CD4-positive, alpha-beta T cell treated with Interleukin-6 at 100 ng/mL for 8 hours (primary cell): ENCODE measurements around the gene ZNF230.

ENCODE experiments used
- DNase-seq: peaks from one replicate; pipeline ENCODE4 v3.0.0-alpha.2; 2020; ENCODE audit warnings: mixed read lengths, low spot score

Gene ZNF230

GRCh38 chr19:44002566-44003460, at the start of gene ZNF230:
ZNF230 (plus strand) TSS chr19:44002957; CDS start chr19:44007079, 4,122 bp downstream.
- peak; percentile 88 for DNase-seq

DNA sequence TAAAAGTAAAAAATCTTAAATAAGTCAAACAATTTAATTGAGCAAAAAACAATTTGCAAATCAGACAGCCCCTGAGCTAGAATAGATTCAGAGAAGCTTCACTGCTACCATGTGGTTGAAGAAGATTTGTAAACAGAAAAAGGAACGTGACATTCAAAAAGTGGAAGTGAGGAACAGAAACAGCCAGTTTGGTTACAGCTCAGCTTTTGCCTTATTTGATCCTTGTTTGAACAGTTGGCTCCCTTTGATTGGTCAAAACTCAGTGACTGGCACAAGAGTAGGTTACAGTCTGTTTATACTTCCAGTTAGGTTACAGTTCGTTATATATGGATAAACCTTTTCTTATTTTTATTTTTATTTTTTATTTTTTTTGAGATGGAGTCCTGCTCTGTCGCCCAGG, 45.9 kb upstream of the ZNF230 start:
- DNase-seq, result no peak

GRCh38 chr19:43957891-43958290, 44.9 kb upstream of the ZNF230 start:
- DNase-seq, result no peak

GRCh38 chr19:43960411-43960810, 42.3 kb upstream of the ZNF230 start:
- no peak for DNase-seq

DNA sequence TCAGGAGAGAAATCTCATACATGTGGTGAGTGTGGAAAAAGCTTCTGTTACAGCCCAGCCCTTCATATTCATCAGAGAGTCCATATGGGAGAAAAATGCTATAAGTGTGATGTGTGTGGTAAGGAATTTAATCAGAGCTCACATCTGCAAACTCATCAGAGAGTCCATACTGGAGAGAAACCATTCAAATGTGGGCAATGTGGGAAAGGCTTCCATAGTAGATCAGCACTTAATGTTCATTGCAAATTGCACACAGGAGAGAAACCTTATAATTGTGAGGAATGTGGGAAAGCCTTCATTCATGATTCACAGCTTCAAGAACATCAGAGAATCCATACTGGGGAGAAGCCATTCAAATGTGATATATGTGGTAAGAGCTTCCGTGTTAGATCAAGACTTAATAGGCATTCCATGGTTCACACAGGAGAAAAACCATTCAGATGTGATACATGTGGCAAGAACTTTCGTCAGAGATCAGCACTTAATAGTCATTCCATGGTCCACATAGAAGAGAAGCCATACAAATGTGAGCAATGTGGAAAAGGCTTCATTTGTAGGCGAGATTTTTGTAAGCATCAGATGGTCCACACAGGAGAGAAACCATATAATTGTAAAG, 36.6 kb upstream of the ZNF230 start:
- DNase-seq, result no peak

DNA sequence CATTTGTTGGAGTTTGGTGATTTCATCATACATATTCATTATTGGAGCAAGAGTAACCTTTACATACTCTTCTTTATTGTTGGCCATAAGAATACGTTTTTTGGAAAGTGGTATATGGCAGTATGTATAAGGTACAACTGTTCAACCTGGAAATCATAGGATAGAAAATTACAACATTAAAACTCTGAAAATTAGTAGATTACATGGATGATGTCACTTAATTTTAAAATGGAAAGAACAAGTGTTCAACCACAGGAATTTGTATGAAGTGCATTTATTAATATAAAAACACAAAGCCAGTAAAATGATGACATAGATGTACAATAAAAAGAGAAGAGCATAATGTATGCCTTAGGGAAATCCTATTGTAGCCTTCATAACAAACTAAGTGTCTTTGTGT, 26.0 kb upstream of the ZNF230 start:
- no peak for DNase-seq

- no peak for DNase-seq
Observed at GRCh38 chr19:43983544-43983911, 19.2 kb upstream of the ZNF230 start.

GRCh38 chr19:43983912-43984686, 18.7 kb upstream of the ZNF230 start, which contains the start of gene ZNF155:
ZNF155 (plus strand) TSS chr19:43984188; CDS start chr19:43988544, 4,356 bp downstream.
- DNase-seq, result peak; percentile 74

DNA sequence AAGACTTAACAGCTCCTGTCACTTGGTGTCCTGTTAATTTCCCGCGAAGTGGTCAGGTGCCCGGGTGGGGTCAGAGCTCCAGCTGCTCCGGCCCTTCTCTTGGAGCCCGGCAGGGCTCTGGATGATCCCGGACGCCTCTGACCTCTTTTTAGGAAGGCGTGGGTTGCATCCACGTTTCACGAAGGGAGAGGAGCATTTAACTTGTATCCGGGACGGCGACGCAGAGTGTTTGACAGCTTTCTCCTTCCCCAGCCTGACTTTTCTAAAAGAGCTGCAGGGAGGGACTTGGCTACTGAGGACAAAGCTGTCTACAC, 18.1 kb upstream of the ZNF230 start:
- no peak for DNase-seq

DNA sequence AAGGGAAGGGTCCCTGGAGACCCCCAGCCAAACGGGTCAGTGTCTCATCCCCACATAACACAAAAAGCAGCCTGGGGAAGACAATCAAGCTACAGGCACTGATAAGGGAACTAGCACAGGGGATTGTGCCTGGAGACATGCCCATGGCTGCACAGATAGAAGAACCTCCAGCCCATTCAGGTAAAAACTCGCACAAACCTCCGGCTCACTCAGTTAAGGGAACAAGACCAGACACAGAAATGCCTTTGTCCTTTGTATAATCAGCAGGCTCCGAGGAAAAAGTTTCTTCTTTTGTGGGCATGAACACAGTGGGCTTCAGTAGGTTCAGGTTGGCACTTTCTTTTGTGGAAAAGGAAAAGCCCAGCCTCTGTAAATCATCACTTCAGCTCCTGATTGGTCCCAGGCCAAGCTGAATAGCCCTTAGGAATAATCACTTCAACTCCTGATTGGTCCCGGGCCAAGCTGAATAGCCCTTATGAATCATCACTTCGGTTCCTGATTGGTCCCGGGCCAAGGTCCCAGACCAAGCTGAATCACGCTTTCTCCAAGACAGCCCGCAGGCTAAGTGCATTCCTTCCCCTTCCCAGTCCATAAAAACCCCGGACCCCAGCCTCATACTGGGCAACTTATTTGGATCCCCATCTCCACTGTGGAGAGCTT, 5.0 kb upstream of the ZNF230 start:
- no peak for DNase-seq

DNA sequence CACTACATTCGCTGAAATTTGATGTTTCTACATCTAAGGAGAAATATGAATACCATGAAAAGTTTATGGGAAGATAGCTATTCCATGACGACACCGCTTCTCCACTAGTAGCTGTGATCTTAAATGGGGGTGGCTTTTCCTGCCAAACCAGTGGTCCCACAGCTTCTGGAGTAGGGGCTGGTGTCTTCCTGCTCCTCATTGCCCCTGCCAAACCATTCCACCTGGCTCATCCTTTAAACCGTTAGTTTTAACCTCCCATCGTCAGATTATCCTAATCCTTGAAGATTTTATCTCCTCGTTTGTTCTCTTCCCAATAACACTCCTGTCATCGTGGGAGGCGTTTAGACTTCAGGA, 568 bp upstream of the ZNF230 start:
- no peak for DNase-seq

DNA sequence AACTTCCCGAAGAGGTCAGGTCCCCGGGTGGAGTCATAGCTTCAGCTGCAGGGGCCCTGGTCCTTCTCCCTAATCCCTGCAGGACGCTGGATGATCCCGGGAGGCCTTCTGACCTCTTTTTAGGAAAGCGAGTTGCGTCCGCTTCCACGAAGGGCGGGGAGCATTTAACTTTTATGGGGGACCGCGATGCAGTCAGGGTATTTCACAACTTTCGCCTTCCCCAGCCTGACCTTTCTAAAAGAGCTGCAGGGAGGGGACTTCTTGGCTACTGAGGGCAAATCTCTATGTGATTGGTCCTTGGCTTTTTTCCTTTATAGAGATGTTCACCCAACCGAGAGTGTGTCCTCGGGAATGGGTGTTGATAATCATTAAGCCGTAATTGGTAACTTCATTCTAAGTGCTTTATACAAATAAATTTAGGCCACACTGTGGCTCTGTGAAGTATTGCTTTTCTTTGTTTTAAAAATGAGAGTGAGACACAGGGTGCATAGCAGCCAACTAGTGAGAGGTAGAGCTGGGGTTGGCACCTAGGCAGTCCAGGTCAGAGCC, 778 bp downstream of the ZNF230 start:
- DNase-seq, result no peak

- no peak for DNase-seq
Observed at GRCh38 chr19:44005973-44006372, 3.2 kb downstream of the ZNF230 start.

- DNase-seq, result no peak
Observed at GRCh38 chr19:44007473-44007872, 4.7 kb downstream of the ZNF230 start.

DNA sequence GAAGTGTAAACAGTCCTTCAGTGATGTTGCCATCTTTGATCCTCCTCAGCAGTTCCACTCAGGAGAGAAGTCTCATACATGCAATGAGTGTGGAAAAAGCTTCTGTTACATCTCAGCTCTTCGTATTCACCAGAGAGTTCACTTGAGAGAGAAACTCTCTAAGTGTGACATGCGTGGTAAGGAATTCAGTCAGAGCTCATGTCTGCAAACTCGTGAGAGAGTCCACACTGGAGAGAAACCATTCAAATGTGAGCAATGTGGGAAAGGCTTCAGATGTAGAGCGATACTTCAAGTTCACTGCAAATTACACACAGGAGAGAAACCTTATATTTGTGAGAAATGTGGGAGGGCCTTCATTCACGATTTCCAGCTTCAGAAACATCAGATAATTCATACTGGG, 7.7 kb downstream of the ZNF230 start:
- no peak for DNase-seq

DNA sequence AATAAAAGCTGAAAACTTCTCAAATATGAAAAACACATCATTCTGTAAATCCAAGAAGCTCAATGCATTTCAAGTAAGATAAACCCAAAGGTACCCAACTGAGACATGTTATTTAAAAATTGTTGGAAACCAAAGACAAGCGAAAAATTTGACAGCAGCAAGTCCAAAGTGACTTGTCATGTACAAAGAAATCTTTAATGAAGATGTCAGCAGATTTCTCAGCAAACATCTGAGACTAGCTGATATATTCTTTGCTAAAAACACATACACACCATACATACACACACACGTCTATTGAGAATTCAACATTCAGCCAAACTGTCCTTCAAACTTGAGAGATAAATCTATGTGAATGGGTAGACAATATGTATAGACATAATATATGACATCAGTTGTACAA, 16.7 kb downstream of the ZNF230 start:
- DNase-seq, result no peak

DNA sequence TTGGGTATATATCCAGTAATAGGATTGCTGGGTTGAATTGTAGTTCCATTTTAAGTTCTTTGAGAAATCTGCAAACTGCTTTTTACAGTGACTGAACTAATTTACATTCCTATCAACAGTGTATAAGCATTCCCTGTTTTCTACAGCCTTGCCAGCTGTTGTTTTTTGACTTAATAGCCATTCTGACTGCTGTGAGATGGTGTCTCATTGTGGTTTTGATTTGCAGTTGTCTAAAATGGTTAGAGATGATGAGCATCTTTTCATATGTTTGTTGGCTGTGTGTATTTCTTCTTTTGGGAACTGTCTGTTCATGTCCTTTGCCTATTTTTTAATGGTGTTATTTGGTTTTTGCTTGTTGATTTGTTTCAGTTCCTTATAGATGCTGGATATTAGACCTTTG, 18.5 kb downstream of the ZNF230 start:
- DNase-seq, result no peak

DNA sequence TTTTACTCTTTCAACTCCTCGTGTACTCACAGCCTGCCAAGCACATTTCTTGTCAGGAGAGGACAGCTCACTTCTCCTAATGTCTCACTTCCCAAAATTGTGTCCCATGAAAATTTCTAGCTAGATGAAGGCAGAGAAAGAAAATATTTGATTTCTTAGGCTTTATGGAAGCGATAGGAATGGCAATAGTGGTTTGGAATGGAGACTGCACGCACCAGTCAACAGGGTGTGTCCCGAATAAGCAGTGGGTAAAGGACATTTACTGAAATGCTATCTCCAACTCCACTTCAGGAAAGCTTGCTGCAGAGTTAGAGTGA, 22.1 kb downstream of the ZNF230 start:
- no peak for DNase-seq

- DNase-seq, result peak; percentile 80
Observed at GRCh38 chr19:44025217-44025936, 22.6 kb downstream of the ZNF230 start, which contains the start of gene ZNF222. ZNF222 (plus strand) TSS chr19:44025379; CDS start chr19:44025437, 58 bp downstream.

DNA sequence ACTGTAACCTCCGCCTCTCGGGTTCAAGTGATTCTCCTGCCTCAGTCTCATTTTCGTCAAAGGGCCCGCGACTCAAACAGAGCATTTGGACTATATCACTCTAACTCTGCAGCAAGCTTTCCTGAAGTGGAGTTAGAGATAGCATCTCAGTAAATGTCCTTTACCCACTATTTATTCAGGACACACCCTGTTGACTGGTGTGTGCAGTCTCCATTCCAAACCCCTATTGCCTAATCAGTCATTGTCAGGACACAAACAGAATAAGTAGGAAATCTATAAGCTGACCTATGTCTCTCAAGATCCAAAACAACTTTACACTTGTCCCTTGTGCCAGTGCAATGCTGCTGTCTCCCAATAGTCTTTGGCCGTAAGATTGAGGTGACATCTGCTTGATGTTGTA, 23.9 kb downstream of the ZNF230 start:
- DNase-seq, result no peak

DNA sequence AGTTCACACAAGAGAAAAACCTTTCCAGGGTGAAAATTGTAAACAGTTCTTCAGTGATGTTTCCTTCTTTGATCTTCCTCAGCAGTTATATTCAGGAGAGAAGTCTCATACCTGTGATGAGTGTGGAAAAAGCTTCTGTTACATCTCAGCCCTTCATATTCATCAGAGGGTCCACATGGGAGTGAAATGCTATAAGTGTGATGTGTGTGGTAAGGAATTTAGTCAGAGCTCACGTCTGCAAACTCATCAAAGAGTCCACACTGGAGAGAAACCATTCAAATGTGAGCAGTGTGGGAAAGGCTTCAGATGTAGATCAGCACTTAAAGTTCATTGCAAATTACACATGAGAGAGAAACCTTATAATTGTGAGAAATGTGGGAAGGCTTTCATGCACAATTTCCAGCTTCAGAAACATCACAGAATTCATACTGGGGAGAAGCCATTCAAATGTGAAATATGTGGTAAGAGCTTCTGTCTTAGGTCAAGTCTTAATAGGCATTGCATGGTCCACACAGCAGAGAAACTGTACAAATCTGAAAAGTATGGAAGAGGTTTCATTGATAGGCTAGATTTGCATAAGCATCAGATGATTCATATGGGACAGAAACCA, 29.3 kb downstream of the ZNF230 start:
- no peak for DNase-seq
